T-helper 17 cell (primary cell): ENCODE data around the gene DAPK1. TPM values are rescaled to one million over a fixed set of nuclear protein-coding genes. Genes with fewer than 3 reads are reported as not detected.
A peak's percentile ranks its signal among the peaks of the same experiment; 100 is the strongest.
"Not testable (repeated sequence)": the region's sequence is repeated elsewhere in the genome, so short reads cannot be mapped to it uniquely, and the experiment has no call there.

Experiments used
- ATAC-seq: fragments of 150-1000 bp; cut with Tn5 transposase; 2 replicates; pipeline ENCODE4 v1.10.0; 2021; ENCODE audit warnings: mild to moderate bottlenecking, moderate library complexity
- DNase-seq, 3 donors: peaks; one replicate each; pipeline versions ENCODE4 v3.0.0 to v3.0.0-alpha.2; 2020 to 2021
- H3K9me3 ChIP-seq: one replicate; pipeline ENCODE4 v1.7.0; 2013; ENCODE audit warnings: low read length, mild to moderate bottlenecking; ENCODE audit not compliant: control insufficient read depth, poor library complexity, severe bottlenecking
- H3K27ac Mint-ChIP-seq: one replicate; pipeline ENCODE4 v1.8.0; 2022; ENCODE audit warnings: mild to moderate bottlenecking, moderate library complexity, mixed read lengths
- H3K27me3 Mint-ChIP-seq: one replicate; pipeline ENCODE4 v1.8.0; 2022; ENCODE audit warnings: mixed read lengths
- H3K36me3 Mint-ChIP-seq: one replicate; pipeline ENCODE4 v1.8.0; 2022; ENCODE audit warnings: low read depth, mixed read lengths
- H3K4me1 Mint-ChIP-seq: one replicate; pipeline ENCODE4 v1.8.0; 2022; ENCODE audit warnings: mild to moderate bottlenecking, mixed read lengths
- H3K4me3 Mint-ChIP-seq: one replicate; pipeline ENCODE4 v1.8.0; 2022; ENCODE audit warnings: mild to moderate bottlenecking, moderate library complexity, mixed read lengths
- total RNA-seq, 4 donors: library from RNA in 2 of 4; stranded (reverse) in 2 of 4; gene quantifications; one replicate each; pipeline ENCODE4 v1.2.3 and lab custom pipeline; 2022 to 2026

The DAPK1 gene
- total RNA-seq, 2 donors from 2014 or later, result 1.7 to 3.2 TPM

GRCh38 chr9:87731321-87731720, 233.7 kb downstream of the DAPK1 start:
- peaks cover 6% of the 10 kb centered on the region for H3K36me3 Mint-ChIP-seq

GRCh38 chr9:87732344-87732743, 234.7 kb downstream of the DAPK1 start:
- H3K9me3 ChIP-seq, result no peaks in the 10 kb centered on the region
- Mint-ChIP-seq H3K4me1 (peaks cover 6% of the 10 kb centered on the region), H3K27ac (peak overlapping the region; percentile 21), H3K4me3 (no peak overlapping the region), H3K36me3 (peaks cover 6% of the 10 kb centered on the region), H3K27me3 (peaks cover 24% of the 10 kb centered on the region)
- ATAC-seq (no peak), DNase-seq (no peak)

More at GRCh38 chr9:87731321-87731720, 233.7 kb downstream of the DAPK1 start:
- DNase-seq (no peak), ATAC-seq (no peak)
- no peak overlapping the region for H3K27ac Mint-ChIP-seq
- H3K4me1 Mint-ChIP-seq, result peaks cover 8% of the 10 kb centered on the region
- H3K27me3 Mint-ChIP-seq, result peaks cover 24% of the 10 kb centered on the region
- H3K9me3 ChIP-seq, result no peaks in the 10 kb centered on the region
- no peak overlapping the region for H3K4me3 Mint-ChIP-seq

- Mint-ChIP-seq H3K27me3 (peaks cover 24% of the 10 kb centered on the region), H3K36me3 (peaks cover 6% of the 10 kb centered on the region), H3K27ac (no peak overlapping the region), H3K4me3 (no peak overlapping the region), H3K4me1 (peaks cover 5% of the 10 kb centered on the region)
- ATAC-seq (no peak), DNase-seq (no peak)
- H3K9me3 ChIP-seq, result no peaks in the 10 kb centered on the region
Measured at GRCh38 chr9:87732756-87733155, 235.1 kb downstream of the DAPK1 start.

GRCh38 chr9:87733273-87734052, 235.8 kb downstream of the DAPK1 start:
- no peaks in the 10 kb centered on the region for H3K9me3 ChIP-seq
- H3K4me3 Mint-ChIP-seq, result no peak overlapping the region
- no peak for DNase-seq
- peaks cover 6% of the 10 kb centered on the region for H3K36me3 Mint-ChIP-seq
- H3K4me1 Mint-ChIP-seq, result peaks cover 4% of the 10 kb centered on the region
- H3K27me3 Mint-ChIP-seq, result peaks cover 24% of the 10 kb centered on the region
- no peak overlapping the region for H3K27ac Mint-ChIP-seq
- ATAC-seq, result no peak

GRCh38 chr9:87734106-87734505, 236.4 kb downstream of the DAPK1 start:
- H3K27ac Mint-ChIP-seq, result no peak overlapping the region
- H3K4me1 Mint-ChIP-seq, result peaks cover 4% of the 10 kb centered on the region
- DNase-seq (no peak), ATAC-seq (no peak)
- H3K9me3 ChIP-seq, result no peaks in the 10 kb centered on the region
- peaks cover 6% of the 10 kb centered on the region for H3K36me3 Mint-ChIP-seq
- H3K4me3 Mint-ChIP-seq, result no peak overlapping the region
- peaks cover 25% of the 10 kb centered on the region for H3K27me3 Mint-ChIP-seq

GRCh38 chr9:87739546-87739945, 241.9 kb downstream of the DAPK1 start:
- ATAC-seq, result no peak

GRCh38 chr9:87740209-87740608, 242.5 kb downstream of the DAPK1 start:
- no peaks in the 10 kb centered on the region for H3K4me1 Mint-ChIP-seq
- H3K9me3 ChIP-seq, result no peaks in the 10 kb centered on the region
- DNase-seq (no peak), ATAC-seq (no peak)
- peaks cover 25% of the 10 kb centered on the region for H3K27me3 Mint-ChIP-seq
- no peak overlapping the region for H3K4me3 Mint-ChIP-seq
- peaks cover 4% of the 10 kb centered on the region for H3K36me3 Mint-ChIP-seq
- H3K27ac Mint-ChIP-seq, result no peak overlapping the region

More at GRCh38 chr9:87739546-87739945, 241.9 kb downstream of the DAPK1 start:
- peaks cover 4% of the 10 kb centered on the region for H3K36me3 Mint-ChIP-seq
- H3K9me3 ChIP-seq, result no peaks in the 10 kb centered on the region
- H3K4me3 Mint-ChIP-seq, result no peak overlapping the region
- H3K27ac Mint-ChIP-seq, result no peak overlapping the region
- DNase-seq, result no peak
- H3K4me1 Mint-ChIP-seq, result no peaks in the 10 kb centered on the region
- H3K27me3 Mint-ChIP-seq, result peaks cover 25% of the 10 kb centered on the region

- no peak overlapping the region for H3K27ac Mint-ChIP-seq
- H3K36me3 Mint-ChIP-seq, result peaks cover 2% of the 10 kb centered on the region
- H3K4me3 Mint-ChIP-seq, result peak overlapping the region; percentile 1
- DNase-seq, result no peak
- peaks cover 25% of the 10 kb centered on the region for H3K27me3 Mint-ChIP-seq
- no peak for ATAC-seq
- H3K9me3 ChIP-seq, result no peaks in the 10 kb centered on the region
- no peaks in the 10 kb centered on the region for H3K4me1 Mint-ChIP-seq
Measured at GRCh38 chr9:87741326-87741725, 243.7 kb downstream of the DAPK1 start.

GRCh38 chr9:87741891-87742290, 244.2 kb downstream of the DAPK1 start:
- H3K27ac Mint-ChIP-seq, result no peak overlapping the region
- peaks cover 2% of the 10 kb centered on the region for H3K36me3 Mint-ChIP-seq
- peaks cover 25% of the 10 kb centered on the region for H3K27me3 Mint-ChIP-seq
- no peaks in the 10 kb centered on the region for H3K9me3 ChIP-seq
- no peak for DNase-seq
- no peak overlapping the region for H3K4me3 Mint-ChIP-seq
- ATAC-seq, result no peak
- H3K4me1 Mint-ChIP-seq, result no peaks in the 10 kb centered on the region

- Mint-ChIP-seq H3K4me3 (no peak overlapping the region), H3K27ac (no peak overlapping the region), H3K4me1 (no peaks in the 10 kb centered on the region), H3K27me3 (peaks cover 25% of the 10 kb centered on the region), H3K36me3 (peaks cover 2% of the 10 kb centered on the region)
- ATAC-seq (no peak), DNase-seq (no peak)
- H3K9me3 ChIP-seq, result no peaks in the 10 kb centered on the region
Measured at GRCh38 chr9:87742813-87743428, 245.3 kb downstream of the DAPK1 start.

GRCh38 chr9:87744247-87744646, 246.6 kb downstream of the DAPK1 start:
- not testable (repeated sequence) for H3K36me3 Mint-ChIP-seq, DNase-seq, H3K27ac Mint-ChIP-seq, H3K4me3 Mint-ChIP-seq, H3K9me3 ChIP-seq, ATAC-seq, H3K4me1 Mint-ChIP-seq
- H3K27me3 Mint-ChIP-seq, result peaks cover 22% of the 10 kb centered on the region

GRCh38 chr9:87746186-87746585, 248.5 kb downstream of the DAPK1 start:
- Mint-ChIP-seq H3K27me3 (peaks cover 5% of the 10 kb centered on the region), H3K27ac (no peak overlapping the region), H3K4me3 (no peak overlapping the region), H3K36me3 (no peaks in the 10 kb centered on the region), H3K4me1 (no peaks in the 10 kb centered on the region)
- DNase-seq, result no peak
- H3K9me3 ChIP-seq, result no peaks in the 10 kb centered on the region
- ATAC-seq, result no peak

- Mint-ChIP-seq H3K36me3 (no peaks in the 10 kb centered on the region), H3K4me1 (no peaks in the 10 kb centered on the region), H3K4me3 (no peak overlapping the region), H3K27me3 (no peaks in the 10 kb centered on the region), H3K27ac (no peak overlapping the region)
- no peaks in the 10 kb centered on the region for H3K9me3 ChIP-seq
- DNase-seq (no peak), ATAC-seq (no peak)
Measured at GRCh38 chr9:87748881-87749280, 251.2 kb downstream of the DAPK1 start.
